Measurements from ENCODE around the gene ACP5. TPM values are rescaled to one million over a fixed set of nuclear protein-coding genes. Genes with fewer than 3 reads are reported as not detected.
A peak's percentile ranks its signal among the peaks of the same experiment; 100 is the strongest.

The ACP5 gene
- total and polyA plus RNA-seq, 2 of the 8 experiments (the other 6 are each of a cell fraction or from before 2014, with no cell fraction given): 9.0 to 14.3 TPM

DNA sequence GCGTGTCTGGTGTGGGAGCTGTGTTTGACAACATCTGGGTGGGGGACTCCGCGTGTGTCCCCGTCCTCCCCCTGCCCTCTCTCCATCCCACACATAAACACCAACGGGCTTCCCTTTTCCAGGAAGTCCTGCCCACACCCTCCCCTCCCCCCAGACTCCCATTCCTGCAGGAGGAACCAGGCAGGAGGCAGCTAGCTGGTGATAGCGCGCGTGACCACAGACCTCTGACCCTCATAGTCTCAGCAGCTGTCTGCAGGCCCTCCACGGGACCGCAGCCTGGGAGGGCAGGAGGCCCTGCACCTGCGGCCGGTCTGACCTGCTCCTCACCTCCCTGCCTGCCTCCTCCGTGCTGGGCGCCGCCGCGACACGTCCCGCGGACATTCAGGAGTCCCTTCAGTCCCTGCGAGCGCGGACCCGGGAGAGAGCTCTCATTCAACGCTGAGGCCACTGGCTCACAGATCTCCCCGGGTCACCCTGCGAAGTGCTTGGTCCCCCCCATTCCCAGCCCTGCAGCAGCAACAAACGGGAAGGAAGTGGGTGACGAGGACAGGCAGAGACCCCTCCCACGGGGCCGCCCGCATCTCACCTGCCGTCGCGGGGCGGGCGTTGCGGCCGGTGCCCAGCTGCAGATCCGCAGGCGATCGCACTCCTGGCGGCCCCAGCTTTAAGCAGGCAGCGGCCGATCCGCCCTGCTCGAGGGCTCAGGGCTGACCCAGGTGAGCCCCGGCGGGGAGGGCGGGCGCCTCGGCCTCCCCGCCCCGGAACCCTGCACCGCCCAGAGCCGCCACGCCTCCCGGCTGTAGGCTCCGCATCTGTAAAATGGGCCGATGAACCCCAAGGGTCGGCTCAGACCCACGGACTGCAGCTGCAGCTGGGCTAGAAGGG, 1.1 kb upstream of the ACP5 start:
- peak overlapping the region; percentile 30 to 66 (median 64) for H3K4me3 ChIP-seq (ENCODE audit: extremely low read depth in 1 of 4, insufficient read depth in 2 of 4, low read depth in 3 of 4, low read length in 4 of 4)
- H3K4me2 ChIP-seq (ENCODE audit: insufficient read depth in 1 of 2, low read depth in 2 of 2, low read length in 2 of 2): peak overlapping the region; percentile 71 to 94
- TF ChIP-seq CBX8 (IDR thresholded peaks at IDR 0.05; ENCODE audit: borderline replicate concordance, low read depth, low read length): no peak
- TF ChIP-seq SP2 (IDR thresholded peaks at IDR 0.05; ENCODE audit: low read length): no peak
- TF ChIP-seq, protein P1, sequence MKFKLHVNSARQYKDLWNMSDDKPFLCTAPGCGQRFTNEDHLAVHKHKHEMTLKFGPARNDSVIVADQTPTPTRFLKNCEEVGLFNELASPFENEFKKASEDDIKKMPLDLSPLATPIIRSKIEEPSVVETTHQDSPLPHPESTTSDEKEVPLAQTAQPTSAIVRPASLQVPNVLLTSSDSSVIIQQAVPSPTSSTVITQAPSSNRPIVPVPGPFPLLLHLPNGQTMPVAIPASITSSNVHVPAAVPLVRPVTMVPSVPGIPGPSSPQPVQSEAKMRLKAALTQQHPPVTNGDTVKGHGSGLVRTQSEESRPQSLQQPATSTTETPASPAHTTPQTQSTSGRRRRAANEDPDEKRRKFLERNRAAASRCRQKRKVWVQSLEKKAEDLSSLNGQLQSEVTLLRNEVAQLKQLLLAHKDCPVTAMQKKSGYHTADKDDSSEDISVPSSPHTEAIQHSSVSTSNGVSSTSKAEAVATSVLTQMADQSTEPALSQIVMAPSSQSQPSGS (IDR thresholded peaks at IDR 0.05; ENCODE audit: low read length): no peak
- no peak for TF ChIP-seq RFX5 (IDR thresholded peaks at IDR 0.05; ENCODE audit: borderline replicate concordance, low read depth, low read length)
- no peak for TF ChIP-seq ZNF274 (IDR thresholded peaks at IDR 0.05; ENCODE audit: borderline replicate concordance, extremely low read depth, low read length)
- TF ChIP-seq CBX5 (IDR thresholded peaks at IDR 0.05; ENCODE audit: low read depth, low read length): no peak
- peak in 1 of 2 experiments; percentile 71; a peak in 1 of 3 replicates for TF ChIP-seq EP300 (IDR thresholded peaks at IDR 0.05; ENCODE audit: borderline replicate concordance in 1 of 2, low read depth in 2 of 2, low read length in 2 of 2)
- TF ChIP-seq NRF1 (IDR thresholded peaks at IDR 0.05; ENCODE audit: low read depth, low read length): no peak

More for the DNA sequence above, 1.1 kb upstream of the ACP5 start:
- Histone ChIP-seq H2BK20ac (ENCODE audit: low read length) (no peak overlapping the region), H4K8ac (ENCODE audit: extremely low read depth, insufficient read depth, low read length) (peak overlapping the region; percentile 80), H3K23ac (ENCODE audit: insufficient read length) (no peak overlapping the region), H3K4me1 (replicated peaks in 1 of 4; ENCODE audit: control insufficient read depth in 3 of 4, insufficient read depth in 4 of 4, low read length in 3 of 4) (peaks cover 0 to 10% (median 6%) of the 10 kb centered on the region in 4 experiments; a peak in 4 of 7 replicates), H2BK15ac (ENCODE audit: low read length) (no peak overlapping the region; the same call in 1 of the 2 replicates), H3K79me1 (ENCODE audit: low read depth, low read length) (no peaks in the 10 kb centered on the region), H2AK5ac (ENCODE audit: low read depth, low read length) (no peak overlapping the region), H2BK120ac (replicated peaks; ENCODE audit: low read depth, low read length) (no peak overlapping the region), H4K20me1 (replicated peaks in 1 of 2; ENCODE audit: control insufficient read depth in 1 of 2, insufficient read depth in 2 of 2, low read length in 2 of 2) (peaks cover 0 to 2% of the 10 kb centered on the region in 2 experiments), H3K56ac (replicated peaks; ENCODE audit: insufficient read length, low read depth, low read length) (no peak overlapping the region), H3K36me3 (ENCODE audit: control insufficient read depth in 2 of 4, insufficient read depth in 4 of 4, low read length in 3 of 4) (no peaks in the 10 kb centered on the region), H2AFZ (ENCODE audit: low read length) (peak overlapping the region; percentile 54; the same call in 1 of the 2 replicates), H3K27me3 (replicated peaks in 1 of 4; ENCODE audit: control insufficient read depth in 3 of 4, extremely low read depth in 1 of 4, insufficient read depth in 3 of 4, low read length in 3 of 4) (peaks cover 0 to 10% (median 6%) of the 10 kb centered on the region in 4 experiments; a peak in 5 of 7 replicates), H3K27ac (ENCODE audit: low read depth, low read length) (no peak overlapping the region), H3K9me3 (ENCODE audit: insufficient read depth in 2 of 2, low read depth in 1 of 2, low read length in 1 of 2) (no peaks in the 10 kb centered on the region), H3K4ac (replicated peaks; ENCODE audit: insufficient read length, low read depth, low read length) (no peak overlapping the region), H3K79me2 (ENCODE audit: control insufficient read depth in 1 of 2, insufficient read depth in 2 of 2, low read length in 2 of 2) (no peaks in the 10 kb centered on the region), H3K23me2 (ENCODE audit: low read depth, low read length) (peaks cover 6% of the 10 kb centered on the region; the same call in 1 of the 2 replicates), H3K14ac (ENCODE audit: insufficient read length) (no peak overlapping the region), H3K9ac (replicated peaks in 1 of 4; ENCODE audit: extremely low read depth in 1 of 4, low read depth in 3 of 4, low read length in 3 of 4) (no peak overlapping the region; a peak in 2 of 7 replicates), H2BK12ac (ENCODE audit: low read depth, low read length) (peak overlapping the region; percentile 77; the same call in 1 of the 2 replicates), H4K91ac (replicated peaks; ENCODE audit: insufficient read length, low read length) (peak overlapping the region; percentile 69), H4K5ac (ENCODE audit: insufficient read length, low read depth, low read length) (no peak overlapping the region), H3K18ac (ENCODE audit: extremely low read depth, low read length) (peak overlapping the region; percentile 83), H2BK5ac (ENCODE audit: low read depth, low read length) (0 out of 2 replicates have a peak overlapping the region, but pooled peaks have one; percentile 28)
- 20% methylated on average over 49 of the region's 62 CpGs; no CpG with 5 or more reads in 1 of the 2 experiments for WGBS, 2 experiments (ENCODE audit: extremely low coverage in 1 of 2, insufficient coverage in 1 of 2, insufficient read length in 1 of 2, insufficient replicate concordance in 2 of 2, low coverage in 1 of 2, low lambda C conversion rate in 2 of 2, missing lambda C conversion rate in 1 of 2)
- FAIRE-seq (no peak), DNase-seq (ENCODE audit: low read depth in 1 of 2, low spot score in 2 of 2) (peak in 1 of 2 experiments; percentile 73)
- ChIA-PET CTCF (ENCODE audit: partially characterized antibody) (interaction anchor here (0.5 to 3.2 kb wide), 6 partner anchors 10 to 258 kb away, joined by 3 to 24 read pairs (median 4); partner anchors contain the start of gene ELOF1), POLR2A (ENCODE audit: partially characterized antibody) (interaction anchor here (0.6 to 2.2 kb wide), 7 partner anchors 9 to 27 kb away, joined by 3 to 16 read pairs (median 5); partner anchors contain the start of genes ELOF1 and ZNF627)

Data from H1 (cell line).